HL-60 (cell line): ENCODE data around the gene GJA3.

ENCODE experiments used
- DNase-seq, 2 experiments: peaks; one replicate each; pipeline ENCODE4 v3.0.0-alpha.2; 2010 to 2020; ENCODE audit warnings: low read depth in 1 of 2, low spot score in 1 of 2
- H3K27ac ChIP-seq: fragments of 250-450 bp; sonication (Bioruptor Pico); replicated peaks from 2 replicates; pipeline ENCODE4 v1.5.1; 2020; ENCODE audit warnings: mild to moderate bottlenecking, moderate library complexity
- H3K27me3 ChIP-seq: fragments of 250-450 bp; sonication (Bioruptor Pico); 2 replicates; pipeline ENCODE4 v1.5.1; 2021; ENCODE audit warnings: mild to moderate bottlenecking, moderate library complexity; ENCODE audit not compliant: insufficient read depth, poor library complexity, severe bottlenecking
- H3K4me3 ChIP-seq: replicated peaks from 2 replicates; pipeline ENCODE4 v1.5.1; 2011; ENCODE audit warnings: mild to moderate bottlenecking, control low read depth, low read length; ENCODE audit not compliant: insufficient read depth
- GABPA ChIP-seq: IDR thresholded peaks from 2 replicates; pipeline ENCODE4 v1.6.1; 2012; ENCODE audit warnings: low read depth
- POLR2AphosphoS5 ChIP-seq: IDR thresholded peaks from 2 replicates; pipeline ENCODE4 v1.6.1; 2012; ENCODE audit warnings: low read depth
- SPI1 ChIP-seq: IDR thresholded peaks from 2 replicates; pipeline ENCODE4 v1.6.1; 2012; ENCODE audit warnings: low read depth, mild to moderate bottlenecking, borderline replicate concordance
- TF ChIP-seq, protein P1 (sequence below): IDR thresholded peaks from one replicate; pipeline ENCODE4 v1.5.1; 2011; ENCODE audit warnings: low read length, control low read depth, inconsistent platforms; ENCODE audit not compliant: insufficient read depth
- TF ChIP-seq, protein P2 (sequence below): IDR thresholded peaks from 2 replicates; pipeline ENCODE4 v1.6.1; 2012; ENCODE audit warnings: low read depth; ENCODE audit not compliant: insufficient replicate concordance

Gene GJA3

DNA sequence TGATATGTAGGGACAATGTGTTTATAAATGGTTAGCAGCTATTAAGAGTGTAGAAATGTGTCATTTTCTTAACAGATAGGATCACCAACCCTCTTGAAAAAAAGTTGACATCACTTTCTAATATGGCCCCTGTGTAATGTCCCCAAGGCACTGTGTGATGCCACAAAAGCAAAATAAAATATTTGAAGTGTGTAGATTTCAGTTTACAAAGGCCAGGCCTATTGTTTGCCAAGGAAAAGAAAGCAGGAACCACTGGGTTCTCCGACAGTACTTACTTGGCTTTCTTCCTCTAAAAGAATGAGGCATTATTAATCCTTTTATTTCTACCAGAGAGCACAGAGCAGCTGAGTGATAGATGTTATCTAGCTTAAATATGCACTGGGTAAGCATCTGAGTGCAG is 10.5 kb upstream of the GJA3 start:
- no peak overlapping the region for H3K27ac ChIP-seq
- DNase-seq, result no peak
- TF ChIP-seq POLR2AphosphoS5 (no peak), SPI1 (no peak), GABPA (no peak)
- TF ChIP-seq, protein P1, sequence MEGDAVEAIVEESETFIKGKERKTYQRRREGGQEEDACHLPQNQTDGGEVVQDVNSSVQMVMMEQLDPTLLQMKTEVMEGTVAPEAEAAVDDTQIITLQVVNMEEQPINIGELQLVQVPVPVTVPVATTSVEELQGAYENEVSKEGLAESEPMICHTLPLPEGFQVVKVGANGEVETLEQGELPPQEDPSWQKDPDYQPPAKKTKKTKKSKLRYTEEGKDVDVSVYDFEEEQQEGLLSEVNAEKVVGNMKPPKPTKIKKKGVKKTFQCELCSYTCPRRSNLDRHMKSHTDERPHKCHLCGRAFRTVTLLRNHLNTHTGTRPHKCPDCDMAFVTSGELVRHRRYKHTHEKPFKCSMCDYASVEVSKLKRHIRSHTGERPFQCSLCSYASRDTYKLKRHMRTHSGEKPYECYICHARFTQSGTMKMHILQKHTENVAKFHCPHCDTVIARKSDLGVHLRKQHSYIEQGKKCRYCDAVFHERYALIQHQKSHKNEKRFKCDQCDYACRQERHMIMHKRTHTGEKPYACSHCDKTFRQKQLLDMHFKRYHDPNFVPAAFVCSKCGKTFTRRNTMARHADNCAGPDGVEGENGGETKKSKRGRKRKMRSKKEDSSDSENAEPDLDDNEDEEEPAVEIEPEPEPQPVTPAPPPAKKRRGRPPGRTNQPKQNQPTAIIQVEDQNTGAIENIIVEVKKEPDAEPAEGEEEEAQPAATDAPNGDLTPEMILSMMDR, result no peak
- TF ChIP-seq, protein P2, sequence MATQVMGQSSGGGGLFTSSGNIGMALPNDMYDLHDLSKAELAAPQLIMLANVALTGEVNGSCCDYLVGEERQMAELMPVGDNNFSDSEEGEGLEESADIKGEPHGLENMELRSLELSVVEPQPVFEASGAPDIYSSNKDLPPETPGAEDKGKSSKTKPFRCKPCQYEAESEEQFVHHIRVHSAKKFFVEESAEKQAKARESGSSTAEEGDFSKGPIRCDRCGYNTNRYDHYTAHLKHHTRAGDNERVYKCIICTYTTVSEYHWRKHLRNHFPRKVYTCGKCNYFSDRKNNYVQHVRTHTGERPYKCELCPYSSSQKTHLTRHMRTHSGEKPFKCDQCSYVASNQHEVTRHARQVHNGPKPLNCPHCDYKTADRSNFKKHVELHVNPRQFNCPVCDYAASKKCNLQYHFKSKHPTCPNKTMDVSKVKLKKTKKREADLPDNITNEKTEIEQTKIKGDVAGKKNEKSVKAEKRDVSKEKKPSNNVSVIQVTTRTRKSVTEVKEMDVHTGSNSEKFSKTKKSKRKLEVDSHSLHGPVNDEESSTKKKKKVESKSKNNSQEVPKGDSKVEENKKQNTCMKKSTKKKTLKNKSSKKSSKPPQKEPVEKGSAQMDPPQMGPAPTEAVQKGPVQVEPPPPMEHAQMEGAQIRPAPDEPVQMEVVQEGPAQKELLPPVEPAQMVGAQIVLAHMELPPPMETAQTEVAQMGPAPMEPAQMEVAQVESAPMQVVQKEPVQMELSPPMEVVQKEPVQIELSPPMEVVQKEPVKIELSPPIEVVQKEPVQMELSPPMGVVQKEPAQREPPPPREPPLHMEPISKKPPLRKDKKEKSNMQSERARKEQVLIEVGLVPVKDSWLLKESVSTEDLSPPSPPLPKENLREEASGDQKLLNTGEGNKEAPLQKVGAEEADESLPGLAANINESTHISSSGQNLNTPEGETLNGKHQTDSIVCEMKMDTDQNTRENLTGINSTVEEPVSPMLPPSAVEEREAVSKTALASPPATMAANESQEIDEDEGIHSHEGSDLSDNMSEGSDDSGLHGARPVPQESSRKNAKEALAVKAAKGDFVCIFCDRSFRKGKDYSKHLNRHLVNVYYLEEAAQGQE, result no peak
- no peaks in the 10 kb centered on the region for H3K27me3 ChIP-seq
- H3K4me3 ChIP-seq, result no peak overlapping the region

DNA sequence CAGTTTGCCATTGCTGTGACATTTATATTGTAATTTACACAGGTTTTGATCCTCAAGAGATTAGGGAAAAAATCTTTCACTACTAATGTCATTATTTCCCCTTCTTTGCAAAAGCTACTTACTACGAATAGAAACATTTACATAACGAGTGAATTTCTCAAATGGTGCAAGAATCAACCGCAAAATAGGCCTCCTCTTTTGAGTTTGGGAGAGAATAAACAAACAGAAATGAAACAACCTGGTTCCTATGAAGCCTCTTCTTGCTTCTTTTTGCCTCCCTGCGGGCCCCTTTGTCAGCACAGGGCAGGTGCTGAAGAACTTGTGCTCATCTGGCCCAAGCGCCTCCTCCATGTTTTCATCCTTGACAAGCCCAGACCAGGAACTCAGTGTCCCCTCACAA is 10.1 kb upstream of the GJA3 start:
- no peaks in the 10 kb centered on the region for H3K27me3 ChIP-seq
- DNase-seq, result no peak
- no peak overlapping the region for H3K27ac ChIP-seq
- TF ChIP-seq POLR2AphosphoS5 (no peak), GABPA (no peak), SPI1 (no peak)
- TF ChIP-seq, protein P1, result no peak
- TF ChIP-seq, protein P2, result no peak
- no peak overlapping the region for H3K4me3 ChIP-seq

DNA sequence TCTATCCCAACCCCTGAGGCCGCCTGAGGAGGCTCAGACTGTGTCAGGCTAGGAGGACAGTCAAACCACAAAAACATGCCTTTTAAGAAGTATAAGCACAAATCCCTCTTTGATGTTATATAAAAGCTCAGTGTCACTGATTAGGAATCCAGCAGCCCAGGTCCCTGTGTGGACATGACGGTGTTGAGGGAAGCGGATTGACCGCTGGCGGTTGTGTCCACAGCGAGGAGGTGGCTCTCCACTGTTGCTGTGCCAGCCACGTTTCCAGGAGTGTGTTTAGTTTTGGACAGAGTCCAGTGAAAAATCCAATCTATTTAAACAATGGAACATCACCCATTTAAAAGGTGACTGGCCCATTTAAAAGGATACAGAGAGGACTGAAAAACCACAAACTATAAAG is 7.5 kb upstream of the GJA3 start:
- TF ChIP-seq, protein P1, result no peak
- TF ChIP-seq POLR2AphosphoS5, result no peak
- TF ChIP-seq, protein P2, result no peak
- TF ChIP-seq GABPA, result no peak
- TF ChIP-seq SPI1, result no peak
- DNase-seq, result no peak
- H3K27ac ChIP-seq, result no peak overlapping the region

More for the DNA sequence above, 7.5 kb upstream of the GJA3 start:
- Histone ChIP-seq H3K4me3 (no peak overlapping the region), H3K27me3 (no peaks in the 10 kb centered on the region)
